WI38 (cell line): Measurements from ENCODE around the gene NFKBIB.

Experiments used
- H3K4me3 ChIP-seq: 2 replicates; pipeline ENCODE4 v1.5.1; 2011; ENCODE audit warnings: low read depth, mild to moderate bottlenecking, control low read depth, low read length
- TF ChIP-seq, protein P1 (sequence below): IDR thresholded peaks from 2 replicates; pipeline ENCODE4 v1.5.1; 2012; ENCODE audit warnings: low read depth, mild to moderate bottlenecking, control low read depth, low read length

NFKBIB gene

DNA sequence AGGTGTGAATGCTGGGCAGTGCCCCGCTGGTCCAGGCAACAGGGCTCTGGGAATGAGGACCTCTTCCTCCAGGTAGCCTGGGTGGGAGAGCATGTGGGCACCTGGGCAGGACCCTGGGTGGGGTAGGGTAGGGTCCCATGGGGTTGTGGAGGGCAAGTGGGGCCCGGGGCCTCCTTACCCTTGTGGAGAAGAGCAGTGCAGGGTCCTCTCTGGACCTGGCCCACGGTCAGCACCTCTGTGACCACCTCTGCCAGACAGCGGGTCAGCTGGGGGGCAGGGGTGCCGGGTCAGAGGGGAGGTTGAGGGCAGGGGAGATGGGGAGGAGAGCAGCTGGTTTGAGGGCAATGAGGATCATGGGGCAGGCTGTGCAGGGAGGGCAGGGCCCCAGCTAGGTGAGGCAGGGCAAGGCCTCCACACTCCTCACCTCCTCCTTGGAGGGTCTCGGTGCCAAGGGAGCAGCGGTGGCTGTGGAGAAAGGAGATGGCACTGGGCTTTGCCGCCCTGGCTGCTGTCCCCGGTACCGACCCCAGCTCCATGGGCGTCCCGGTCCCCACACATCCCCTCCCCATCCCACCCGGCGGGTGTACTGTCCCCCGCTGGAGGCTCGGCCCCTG, 11.7 kb downstream of the NFKBIB start:
- H3K4me3 ChIP-seq = no peak overlapping the region
- TF ChIP-seq, protein P1, sequence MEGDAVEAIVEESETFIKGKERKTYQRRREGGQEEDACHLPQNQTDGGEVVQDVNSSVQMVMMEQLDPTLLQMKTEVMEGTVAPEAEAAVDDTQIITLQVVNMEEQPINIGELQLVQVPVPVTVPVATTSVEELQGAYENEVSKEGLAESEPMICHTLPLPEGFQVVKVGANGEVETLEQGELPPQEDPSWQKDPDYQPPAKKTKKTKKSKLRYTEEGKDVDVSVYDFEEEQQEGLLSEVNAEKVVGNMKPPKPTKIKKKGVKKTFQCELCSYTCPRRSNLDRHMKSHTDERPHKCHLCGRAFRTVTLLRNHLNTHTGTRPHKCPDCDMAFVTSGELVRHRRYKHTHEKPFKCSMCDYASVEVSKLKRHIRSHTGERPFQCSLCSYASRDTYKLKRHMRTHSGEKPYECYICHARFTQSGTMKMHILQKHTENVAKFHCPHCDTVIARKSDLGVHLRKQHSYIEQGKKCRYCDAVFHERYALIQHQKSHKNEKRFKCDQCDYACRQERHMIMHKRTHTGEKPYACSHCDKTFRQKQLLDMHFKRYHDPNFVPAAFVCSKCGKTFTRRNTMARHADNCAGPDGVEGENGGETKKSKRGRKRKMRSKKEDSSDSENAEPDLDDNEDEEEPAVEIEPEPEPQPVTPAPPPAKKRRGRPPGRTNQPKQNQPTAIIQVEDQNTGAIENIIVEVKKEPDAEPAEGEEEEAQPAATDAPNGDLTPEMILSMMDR = no peak

DNA sequence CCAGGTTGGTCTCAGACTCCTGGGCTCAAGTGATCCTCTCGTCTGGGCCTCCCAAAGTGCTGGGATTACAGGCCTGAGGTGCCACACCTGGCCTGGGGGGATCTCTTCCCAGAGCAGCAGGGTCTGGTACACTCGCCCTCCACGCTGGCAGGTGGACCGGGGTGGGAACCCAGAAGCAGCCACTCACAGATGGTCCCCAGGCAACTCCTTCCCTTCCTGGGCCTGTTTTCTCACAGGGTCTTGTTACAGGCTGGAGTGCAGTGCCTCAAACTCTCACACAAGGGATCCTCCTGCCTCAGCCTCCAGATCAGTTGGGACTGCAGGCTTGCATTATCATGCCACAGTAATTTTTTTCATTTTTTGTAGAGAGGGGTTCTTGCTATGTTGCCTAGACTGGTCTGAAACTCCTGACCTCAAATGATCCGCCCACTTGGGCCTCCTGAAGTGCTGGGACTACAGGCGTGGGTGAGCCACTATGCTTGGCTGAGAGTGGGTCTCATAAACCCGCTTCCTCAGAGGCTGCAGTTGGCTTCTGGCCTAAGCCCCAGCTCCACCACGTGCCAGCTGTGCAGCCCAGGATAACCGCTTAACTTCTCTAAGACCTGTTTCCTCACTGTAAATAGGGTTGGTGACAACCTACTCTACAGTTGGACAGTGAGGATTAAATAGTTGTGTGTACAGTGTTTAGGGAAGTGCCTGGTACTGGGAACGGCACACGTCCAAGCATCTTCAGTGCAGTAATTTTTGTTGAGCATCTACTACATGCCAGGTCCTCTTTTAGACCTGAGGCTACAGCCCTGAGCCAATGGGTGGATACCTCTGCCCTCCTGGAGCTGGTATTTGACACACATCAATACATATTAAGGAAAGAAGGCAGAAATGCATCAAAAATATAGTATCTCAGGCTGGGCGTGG, 13.1 kb downstream of the NFKBIB start:
- H3K4me3 ChIP-seq = no peak overlapping the region
- TF ChIP-seq, protein P1 = no peak

DNA sequence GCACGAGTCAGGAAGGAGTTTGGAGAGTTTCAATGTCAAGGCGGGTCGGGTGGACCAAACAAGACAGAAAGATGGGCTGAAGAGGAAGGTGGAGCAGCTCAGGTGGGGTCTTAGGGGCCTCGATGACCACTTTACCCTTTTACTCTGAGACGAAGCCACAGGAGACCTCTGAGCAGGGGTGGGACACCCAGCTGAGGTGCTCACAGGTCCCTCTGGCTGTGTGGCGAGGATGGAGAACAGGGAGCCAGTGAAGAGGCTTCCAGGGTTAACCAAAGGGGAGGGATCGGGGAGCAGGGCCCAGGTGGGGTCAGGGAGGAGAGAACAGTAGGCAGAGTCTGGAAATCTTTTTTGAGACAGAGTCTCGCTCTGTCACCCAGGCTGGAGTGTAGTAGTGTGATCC, 14.2 kb downstream of the NFKBIB start:
- no peak overlapping the region for H3K4me3 ChIP-seq
- TF ChIP-seq, protein P1 = no peak

DNA sequence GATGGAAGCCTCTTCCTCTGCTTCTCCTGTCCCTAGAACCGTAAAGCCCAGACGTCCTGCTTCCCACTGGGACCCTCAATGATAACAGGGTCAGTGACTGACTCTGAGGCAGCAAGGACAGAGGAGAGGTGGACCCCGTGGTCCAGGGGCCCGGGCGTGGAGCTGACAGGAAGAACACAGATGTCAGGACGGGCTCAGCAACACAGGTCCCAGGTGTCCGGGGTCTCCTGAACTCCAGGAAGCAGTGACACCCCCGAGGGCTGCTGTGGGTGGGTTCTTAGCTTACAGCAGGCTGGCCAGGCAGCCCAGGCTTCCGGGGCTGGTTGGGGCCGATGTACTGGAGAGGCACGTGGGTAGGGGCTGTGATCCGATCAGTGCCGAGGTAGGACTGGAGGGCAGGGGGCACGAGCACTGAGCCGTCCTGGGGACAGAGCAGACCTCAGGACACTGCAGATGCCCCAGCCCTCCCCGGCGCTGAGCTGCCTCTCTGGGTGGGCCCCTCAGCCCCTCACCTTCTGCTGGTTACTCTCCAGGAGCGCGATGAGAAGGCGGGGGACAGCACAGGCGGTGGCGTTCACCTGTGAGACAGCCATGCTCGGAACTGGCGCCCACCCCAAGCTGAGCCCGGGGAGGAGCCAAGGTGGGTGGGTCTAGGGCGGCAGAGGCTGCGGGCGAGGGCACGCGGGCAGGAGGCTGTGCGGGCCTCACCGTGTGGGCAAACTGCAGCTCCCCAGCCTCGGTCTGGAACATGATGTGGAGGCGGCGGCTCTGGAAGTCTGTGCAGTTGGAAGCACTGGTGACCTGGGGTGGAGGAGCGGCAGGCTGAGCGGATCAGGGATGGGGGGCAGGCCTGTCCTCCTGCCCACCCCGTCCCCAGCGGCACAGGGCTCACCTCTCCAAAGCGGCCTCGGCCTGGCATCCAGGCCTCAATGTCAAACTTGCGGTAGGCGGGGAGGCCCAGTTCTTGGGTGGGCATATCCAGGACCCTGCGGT, 15.9 kb downstream of the NFKBIB start:
- TF ChIP-seq, protein P1 = no peak
- H3K4me3 ChIP-seq = no peak overlapping the region

DNA sequence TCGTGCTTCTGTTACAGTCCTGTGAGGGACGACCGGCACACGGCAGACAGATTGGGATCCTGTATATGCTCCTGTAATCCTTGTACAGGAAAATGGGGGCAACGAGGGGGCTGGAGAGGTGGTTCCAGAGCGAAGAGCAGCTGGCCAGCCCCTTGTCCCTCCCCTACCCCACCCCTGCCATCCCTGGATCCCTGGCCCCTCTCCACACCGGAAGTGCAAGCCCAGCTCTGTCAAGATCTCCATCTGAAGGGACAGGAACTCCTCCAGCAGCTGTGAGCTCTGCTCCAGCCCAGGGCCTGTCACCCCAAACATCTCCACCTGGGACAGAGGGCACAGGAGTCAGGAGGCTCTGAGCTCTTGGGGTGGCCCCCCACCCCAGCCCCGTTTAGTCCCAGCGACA, 17.7 kb downstream of the NFKBIB start:
- no peak overlapping the region for H3K4me3 ChIP-seq
- TF ChIP-seq, protein P1 = no peak

DNA sequence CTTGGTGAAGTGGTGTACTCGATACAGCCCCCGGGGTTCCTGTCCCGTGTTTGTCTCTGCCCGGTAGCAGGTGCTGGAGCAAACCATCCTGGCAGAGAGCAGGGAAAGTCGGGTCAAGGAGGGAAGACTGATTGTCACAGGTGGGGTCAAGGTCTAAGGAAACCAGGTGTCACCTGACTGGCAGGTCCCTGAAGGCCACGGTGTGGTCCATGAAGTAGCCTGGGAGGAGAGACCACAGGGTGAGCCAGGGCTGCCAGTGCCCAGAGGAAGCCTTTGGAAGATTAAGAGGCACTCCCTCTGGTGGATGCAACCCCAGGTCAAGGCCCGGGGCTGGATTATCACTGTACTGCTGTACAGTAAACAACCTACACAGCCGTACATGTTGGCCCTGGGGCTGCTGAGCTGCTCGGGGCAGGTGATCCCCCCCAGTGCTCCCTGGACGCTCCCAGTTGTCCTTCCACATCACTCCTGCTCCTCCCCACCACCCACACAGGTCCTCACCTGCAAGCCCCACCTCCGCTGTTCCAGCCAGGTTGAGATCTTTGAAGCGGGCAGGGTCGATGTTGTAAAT, 18.2 kb downstream of the NFKBIB start:
- TF ChIP-seq, protein P1 = no peak
- no peak overlapping the region for H3K4me3 ChIP-seq
